Ascending aorta (tissue), 2 donors: ENCODE data around the gene FABP6. TPM values are rescaled to one million over a fixed set of nuclear protein-coding genes. Genes with fewer than 3 reads are reported as not detected.

Source experiments
- DNase-seq, 2 donors: peaks; one replicate each; pipeline ENCODE4 v3.0.0-alpha.2; 2019; ENCODE audit warnings: low spot score in 2 of 2
- H3K27ac ChIP-seq, 2 donors: fragments of 200-600 bp; sonication (generic); one replicate each; pipeline ENCODE4 v1.5.1; 2016 to 2017; ENCODE audit warnings: mild to moderate bottlenecking in 1 of 2
- H3K27me3 ChIP-seq: fragments of 200-600 bp; sonication (generic); one replicate; pipeline ENCODE4 v1.5.1; 2017
- H3K36me3 ChIP-seq, 2 donors: fragments of 200-600 bp; sonication (generic); one replicate each; pipeline ENCODE4 v1.5.1; 2016
- H3K4me1 ChIP-seq, 2 donors: fragments of 200-600 bp; sonication (generic); one replicate each; pipeline ENCODE4 v1.5.1; 2016 to 2017; ENCODE audit warnings: mild to moderate bottlenecking in 1 of 2
- H3K4me3 ChIP-seq, 2 donors: fragments of 200-600 bp; sonication (generic); one replicate each; pipeline ENCODE4 v1.5.1; 2016 to 2017; ENCODE audit warnings: mild to moderate bottlenecking in 1 of 2
- H3K9me3 ChIP-seq, 2 donors: fragments of 200-600 bp; sonication (generic); one replicate each; pipeline ENCODE4 v1.5.1; 2016
- intact Hi-C: fragments of 100-400 bp; cut with DNase I; formaldehyde crosslinking; loops from one replicate; pipeline ENCODE4 v1.15.1; 2023
- total RNA-seq: library from RNA; depleted of rRNA; stranded (reverse); fragments of >200 nt; gene quantifications from one replicate; pipeline ENCODE4 v1.1.0, GENCODE V29; 2016
- TF ChIP-seq, protein P1 (sequence below), 3 experiments: fragments of 200-600 bp in 2 of 3; fragments of 450-650 bp in 1 of 3; sonication (generic) in 2 of 3; IDR thresholded peaks; one replicate each; pipeline ENCODE4 v1.5.1; 2016 to 2019; ENCODE audit warnings: antibody characterized with exemption in 3 of 3, mild to moderate bottlenecking in 1 of 3, moderate library complexity in 1 of 3

Gene FABP6
- total RNA-seq, 1 donor from 2014 or later, result not detected

DNA sequence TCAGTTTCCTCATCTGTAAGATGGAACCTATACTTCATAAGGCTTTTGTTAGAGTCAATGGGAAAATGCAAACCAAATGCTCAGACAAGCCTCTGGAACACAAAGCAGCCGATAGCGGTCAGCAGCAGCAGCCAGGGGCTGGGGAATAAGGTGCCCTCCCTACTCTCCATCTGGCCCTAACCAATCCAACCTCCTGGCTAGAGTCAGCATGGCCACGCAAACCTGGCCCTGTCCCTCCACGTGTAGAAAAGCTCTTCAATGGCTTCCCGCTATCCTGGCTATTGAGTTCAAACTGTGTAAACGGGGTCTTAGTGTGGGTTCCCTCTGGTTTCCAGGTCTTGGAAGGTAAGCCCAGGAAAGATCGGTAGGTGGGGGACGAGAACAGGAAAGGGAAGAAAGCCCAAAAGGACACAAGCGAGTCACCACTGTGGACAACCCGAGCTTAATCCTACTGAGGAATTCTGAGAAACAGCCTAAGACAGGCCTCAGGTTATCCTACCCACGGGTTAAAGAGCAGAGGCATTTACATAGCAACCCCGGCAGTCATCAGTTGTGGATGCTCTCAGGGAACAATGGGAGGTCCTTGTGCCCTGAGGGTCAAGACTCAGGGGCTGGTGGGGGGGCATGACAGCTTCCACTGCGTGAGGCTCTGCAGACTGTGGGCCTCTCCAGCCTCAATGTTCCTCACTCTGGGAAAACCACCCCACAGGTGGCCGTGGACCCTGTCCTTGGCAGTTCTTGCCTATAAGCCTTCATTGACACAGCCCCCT lies 30.9 kb downstream of the FABP6 start:
- TF ChIP-seq, protein P1, sequence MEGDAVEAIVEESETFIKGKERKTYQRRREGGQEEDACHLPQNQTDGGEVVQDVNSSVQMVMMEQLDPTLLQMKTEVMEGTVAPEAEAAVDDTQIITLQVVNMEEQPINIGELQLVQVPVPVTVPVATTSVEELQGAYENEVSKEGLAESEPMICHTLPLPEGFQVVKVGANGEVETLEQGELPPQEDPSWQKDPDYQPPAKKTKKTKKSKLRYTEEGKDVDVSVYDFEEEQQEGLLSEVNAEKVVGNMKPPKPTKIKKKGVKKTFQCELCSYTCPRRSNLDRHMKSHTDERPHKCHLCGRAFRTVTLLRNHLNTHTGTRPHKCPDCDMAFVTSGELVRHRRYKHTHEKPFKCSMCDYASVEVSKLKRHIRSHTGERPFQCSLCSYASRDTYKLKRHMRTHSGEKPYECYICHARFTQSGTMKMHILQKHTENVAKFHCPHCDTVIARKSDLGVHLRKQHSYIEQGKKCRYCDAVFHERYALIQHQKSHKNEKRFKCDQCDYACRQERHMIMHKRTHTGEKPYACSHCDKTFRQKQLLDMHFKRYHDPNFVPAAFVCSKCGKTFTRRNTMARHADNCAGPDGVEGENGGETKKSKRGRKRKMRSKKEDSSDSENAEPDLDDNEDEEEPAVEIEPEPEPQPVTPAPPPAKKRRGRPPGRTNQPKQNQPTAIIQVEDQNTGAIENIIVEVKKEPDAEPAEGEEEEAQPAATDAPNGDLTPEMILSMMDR (IDR thresholded peaks at IDR 0.05), result no peak

DNA sequence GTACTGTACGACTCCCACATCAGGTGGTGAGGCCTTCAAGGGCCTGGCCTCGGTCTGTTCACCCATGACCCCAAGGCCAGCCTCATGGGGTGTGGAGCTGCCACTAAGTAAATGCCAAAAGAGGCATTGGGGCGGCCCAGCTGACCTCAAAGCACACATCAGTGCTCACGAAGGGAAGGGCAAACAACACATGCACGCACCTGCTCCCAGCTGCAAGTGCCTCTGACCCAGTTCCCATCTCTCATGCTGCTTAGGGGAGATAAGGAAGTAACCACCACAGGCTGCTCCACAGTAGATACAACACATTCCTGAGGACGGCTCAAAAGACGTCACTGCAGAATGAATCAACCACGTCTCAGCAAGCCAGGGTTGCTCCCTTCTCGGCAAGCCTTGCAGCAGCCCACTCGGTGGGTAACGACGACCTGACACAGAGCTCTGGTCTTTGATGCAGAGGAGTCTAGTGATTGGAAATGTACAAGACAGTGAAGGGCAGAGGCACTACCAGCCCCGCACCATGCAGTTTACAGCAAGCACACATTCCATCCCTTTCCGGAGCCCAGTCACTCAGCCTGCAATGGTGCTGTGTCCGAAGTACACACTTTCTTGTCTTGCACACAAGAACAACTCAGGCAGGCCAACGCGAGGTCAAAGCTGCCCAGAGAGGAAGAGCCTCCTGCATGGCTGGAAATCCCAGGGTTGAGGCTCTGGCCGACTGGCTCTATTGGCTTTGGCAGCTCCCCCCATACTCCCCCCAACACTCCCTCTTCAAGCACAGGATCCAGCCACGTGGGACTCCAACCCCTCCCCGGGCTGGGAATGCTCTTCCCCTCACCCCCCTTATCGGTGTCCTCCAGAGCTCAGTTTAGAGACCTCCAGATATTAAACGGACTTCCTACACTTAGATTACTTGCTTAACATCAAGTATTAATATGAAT lies 31.8 kb downstream of the FABP6 start:
- Histone ChIP-seq H3K4me1 (no peaks in the 10 kb centered on the region), H3K4me3 (no peak overlapping the region), H3K27ac (no peak overlapping the region), H3K27me3 (no peaks in the 10 kb centered on the region), H3K9me3 (no peaks in the 10 kb centered on the region), H3K36me3 (no peaks in the 10 kb centered on the region)
- no peak for DNase-seq
- intact Hi-C loops, result no loop called here
- TF ChIP-seq, protein P1 (IDR thresholded peaks at IDR 0.05), result no peak

More for the DNA sequence above, 30.9 kb downstream of the FABP6 start:
- Histone ChIP-seq H3K9me3 (no peaks in the 10 kb centered on the region), H3K27ac (no peak overlapping the region), H3K36me3 (no peaks in the 10 kb centered on the region), H3K27me3 (no peaks in the 10 kb centered on the region), H3K4me3 (no peak overlapping the region), H3K4me1 (no peaks in the 10 kb centered on the region)
- no peak for DNase-seq
- intact Hi-C loops, result no loop called here

DNA sequence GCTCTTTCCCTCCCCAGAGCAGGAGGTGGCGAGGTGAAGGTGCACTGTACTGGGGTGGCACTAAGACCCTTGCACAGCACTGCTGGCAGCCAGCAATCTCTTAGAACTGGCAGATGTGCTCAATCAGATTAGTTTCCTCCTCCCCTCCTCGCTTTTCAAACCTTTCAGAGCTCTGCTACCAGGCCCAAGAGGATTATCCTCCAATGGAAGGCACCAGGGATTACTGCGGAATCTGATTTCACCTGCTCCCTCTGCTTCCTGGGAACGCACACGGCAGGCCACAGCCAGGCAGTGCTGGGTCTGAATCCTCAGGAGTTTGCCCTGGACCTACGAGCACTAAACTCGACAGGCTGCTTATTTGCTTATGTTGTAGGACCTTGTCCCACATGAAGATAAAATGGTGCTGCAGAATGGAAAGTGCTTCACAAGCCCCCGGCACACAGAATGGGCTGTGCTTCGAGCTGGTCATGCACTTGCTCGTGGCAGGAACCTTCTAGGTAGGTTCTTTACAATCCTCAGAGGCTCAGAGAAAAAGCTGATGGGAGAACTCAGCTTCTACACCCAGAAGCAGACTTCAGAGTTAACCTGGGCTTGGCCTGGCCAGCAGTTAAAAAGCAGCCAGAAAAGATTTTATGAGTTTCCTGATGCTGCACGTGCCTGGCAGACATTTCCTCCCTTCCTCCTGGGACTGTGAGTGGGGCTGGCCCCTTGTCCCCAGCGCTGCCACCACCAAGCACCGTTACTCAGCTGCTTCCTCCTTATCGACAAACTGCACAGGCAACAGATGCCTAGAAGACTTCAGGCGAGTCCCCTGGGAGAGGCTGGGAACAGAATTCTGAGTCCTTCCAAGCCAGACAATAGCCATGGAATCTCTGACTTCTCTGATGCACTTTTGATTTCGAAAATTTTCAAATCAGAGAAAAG lies 33.1 kb downstream of the FABP6 start:
- Histone ChIP-seq H3K27me3 (no peaks in the 10 kb centered on the region), H3K4me3 (no peak overlapping the region), H3K36me3 (no peaks in the 10 kb centered on the region), H3K9me3 (no peaks in the 10 kb centered on the region), H3K4me1 (no peaks in the 10 kb centered on the region), H3K27ac (no peak overlapping the region)
- TF ChIP-seq, protein P1 (IDR thresholded peaks at IDR 0.05), result no peak
- intact Hi-C loops, result no loop called here
- DNase-seq, result no peak

DNA sequence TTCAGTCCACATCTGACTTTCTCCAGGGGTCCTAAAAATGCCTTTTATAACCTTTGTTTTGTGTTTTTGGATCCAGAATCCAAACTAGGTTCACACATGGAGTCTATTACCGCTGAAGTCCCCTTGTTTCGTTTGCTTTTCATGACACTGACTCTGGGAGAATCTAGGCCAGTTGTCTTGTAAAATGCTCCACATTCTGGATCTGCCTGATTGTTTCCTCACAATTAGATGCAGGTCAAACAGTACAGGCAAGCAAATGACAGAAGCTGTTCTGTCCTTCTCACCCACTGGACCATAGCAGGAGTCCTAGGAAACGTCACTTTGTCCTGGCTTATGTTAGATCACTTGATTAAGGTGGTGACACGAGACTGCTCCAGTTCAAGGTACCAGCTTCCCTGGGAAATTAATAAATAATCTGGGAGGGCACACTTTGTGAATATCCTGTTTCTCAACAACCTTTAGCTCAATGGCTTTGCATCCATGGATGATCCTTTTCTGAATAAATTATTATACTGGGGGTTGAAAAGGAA lies 34.1 kb downstream of the FABP6 start:
- Histone ChIP-seq H3K4me1 (no peaks in the 10 kb centered on the region), H3K4me3 (no peak overlapping the region), H3K36me3 (no peaks in the 10 kb centered on the region), H3K27me3 (no peaks in the 10 kb centered on the region), H3K27ac (no peak overlapping the region), H3K9me3 (no peaks in the 10 kb centered on the region)
- intact Hi-C loops, result no loop called here
- TF ChIP-seq, protein P1 (IDR thresholded peaks at IDR 0.05), result no peak
- DNase-seq, result no peak

DNA sequence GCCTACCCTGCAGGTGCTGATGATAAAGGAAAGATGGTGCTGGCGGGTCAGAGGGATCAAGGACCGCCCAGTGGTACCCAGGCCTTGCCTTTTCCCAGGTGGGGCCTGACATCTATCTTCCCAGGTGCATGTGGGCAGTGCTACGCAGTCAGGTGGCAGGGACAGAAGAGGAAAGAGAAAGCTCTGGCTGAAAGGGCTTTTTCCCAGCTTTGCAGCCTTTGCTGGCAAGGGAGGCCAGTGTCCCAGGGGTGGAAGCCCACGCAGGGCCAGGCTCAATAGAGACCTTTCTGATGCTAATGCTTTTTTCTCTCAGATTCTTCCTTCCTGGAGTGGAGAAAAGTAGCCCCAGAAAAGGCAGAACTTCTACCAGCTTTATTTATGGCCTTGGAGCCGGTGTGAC lies 36.7 kb downstream of the FABP6 start:
- no peak for DNase-seq
- Histone ChIP-seq H3K9me3 (no peaks in the 10 kb centered on the region), H3K27ac (no peak overlapping the region), H3K4me1 (no peaks in the 10 kb centered on the region), H3K27me3 (no peaks in the 10 kb centered on the region), H3K36me3 (no peaks in the 10 kb centered on the region), H3K4me3 (no peak overlapping the region)
- TF ChIP-seq, protein P1 (IDR thresholded peaks at IDR 0.05), result no peak
- intact Hi-C loops, result no loop called here
